H1 (cell line): ENCODE data around the gene SLC6A20. TPM values are rescaled to one million over a fixed set of nuclear protein-coding genes. Genes with fewer than 3 reads are reported as not detected.

Experiments used
- CBX5 ChIP-seq: fragments of 300-800, 300-1000 bp; sonication (generic); IDR thresholded peaks from 2 replicates; pipeline ENCODE4 v1.7.1; 2016; ENCODE audit warnings: antibody characterized with exemption, low read length, low read depth
- CTCF ChIP-seq, 3 experiments: IDR thresholded peaks; 1 replicate in 2 of 3; 2 replicates in 1 of 3; pipeline versions ENCODE4 v1.5.1 to v1.6.1; 2011; ENCODE audit warnings: low read length in 3 of 3, mild to moderate bottlenecking in 3 of 3, inconsistent platforms in 2 of 3, low read depth in 1 of 3, moderate library complexity in 1 of 3; ENCODE audit not compliant: insufficient read depth in 1 of 3; ENCODE audit errors: control extremely low read depth in 1 of 3
- EZH2 ChIP-seq: fragments of 200-600 bp; sonication (generic); IDR thresholded peaks from 2 replicates; pipeline ENCODE4 v1.7.1; 2012; ENCODE audit warnings: low read depth, mild to moderate bottlenecking, moderate library complexity, low read length, inconsistent platforms; ENCODE audit not compliant: severe bottlenecking
- GABPA ChIP-seq: IDR thresholded peaks from 2 replicates; pipeline ENCODE4 v1.6.1; 2011; ENCODE audit warnings: mild to moderate bottlenecking, low read length, moderate library complexity, borderline replicate concordance; ENCODE audit not compliant: insufficient read depth
- NRF1 ChIP-seq: IDR thresholded peaks from 2 replicates; pipeline ENCODE4 v1.6.1; 2011; ENCODE audit warnings: mild to moderate bottlenecking, low read depth, low read length, improper control_type of control experiment
- RNF2 ChIP-seq: fragments of 200-900, 300-1000 bp; sonication (generic); IDR thresholded peaks from 2 replicates; pipeline ENCODE4 v1.7.1; 2016; ENCODE audit warnings: borderline replicate concordance, low read depth, mild to moderate bottlenecking, antibody characterized with exemption, low read length; ENCODE audit not compliant: poor library complexity, severe bottlenecking; ENCODE audit errors: missing control alignments
- SAP30 ChIP-seq: fragments of 300-600 bp; sonication (generic); IDR thresholded peaks from 2 replicates; pipeline ENCODE4 v1.7.1; 2012; ENCODE audit warnings: low read length, moderate library complexity, mild to moderate bottlenecking, inconsistent platforms; ENCODE audit not compliant: insufficient read depth, insufficient replicate concordance
- SIN3A ChIP-seq, 2 experiments: IDR thresholded peaks in 1 of 2; conservative IDR thresholded peaks in 1 of 2; 2 replicates each; pipeline ENCODE4 v1.6.1; 2011 to 2012; ENCODE audit warnings: low read length in 2 of 2, improper control_type of control experiment in 1 of 2, low read depth in 1 of 2, mild to moderate bottlenecking in 1 of 2
- SUZ12 ChIP-seq: fragments of 200-600 bp; sonication (generic); IDR thresholded peaks from 2 replicates; pipeline ENCODE4 v1.6.1; 2012; ENCODE audit warnings: mild to moderate bottlenecking, inconsistent platforms, low read length, moderate library complexity, mixed read lengths
- polyA plus RNA-seq, 7 experiments: library from polyadenylated mRNA; depleted of rRNA in 3 of 7; stranded (reverse) in 5 of 7; unstranded in 2 of 7; fragments of >200 nt in 5 of 7; fragments of 200-250 nt in 2 of 7; gene quantifications; 1 replicate in 5 of 7; 2 replicates in 1 of 7; 4 replicates in 1 of 7; pipeline versions ENCODE4 v1.2.1 to v1.2.3, GENCODE V29; 2011 to 2013; ENCODE audit warnings: missing spikeins in 2 of 7, mixed read lengths in 2 of 7
- total RNA-seq: library from RNA; stranded (reverse); fragmentation: NEBNext Ultra II Directional; extraction: Animal tissue kit (Norgen Biotek cat#: 25700); gene quantifications from 2 replicates; pipeline ENCODE4 v1.2.1, GENCODE V29; 2021

The SLC6A20 gene
- total and polyA plus RNA-seq, 2 of the 8 experiments (the other 6 are each of a cell fraction or from before 2014, with no cell fraction given) = 0.05 TPM; not detected in 1

DNA sequence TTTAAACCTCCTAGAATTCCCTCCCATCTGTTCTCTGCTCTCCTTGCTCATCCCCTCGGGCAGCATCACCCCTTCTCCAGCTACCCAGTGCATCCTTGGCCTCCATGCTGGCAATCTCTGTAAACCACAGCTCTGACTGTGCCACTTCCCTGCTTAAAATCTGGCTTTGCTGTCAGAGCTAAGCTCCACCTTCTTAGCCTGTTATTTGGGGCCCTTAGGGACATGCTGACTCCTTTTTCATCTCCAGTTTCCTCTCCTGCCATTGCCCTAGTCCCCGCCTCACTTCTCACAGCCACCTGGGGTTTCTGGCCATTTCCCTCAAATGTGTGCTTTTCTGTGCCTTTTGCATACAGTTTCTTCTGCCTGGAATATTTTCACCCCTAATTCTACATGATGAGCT lies 5.7 kb downstream of the SLC6A20 start (continued):
- TF ChIP-seq CTCF (IDR thresholded peaks at IDR 0.05; ENCODE audit: control extremely low read depth in 1 of 3, insufficient read depth in 1 of 3, low read depth in 1 of 3, low read length in 3 of 3) = no peak
- no peak for TF ChIP-seq CBX5
- TF ChIP-seq RNF2 = no peak
- TF ChIP-seq GABPA = no peak
- no peak for TF ChIP-seq EZH2
- TF ChIP-seq NRF1 = no peak
- no peak for TF ChIP-seq SAP30
- no peak for TF ChIP-seq SIN3A (conservative IDR thresholded peaks at IDR 0.05 in 1 of 2, IDR thresholded peaks at IDR 0.05 in 1 of 2; ENCODE audit: low read depth in 1 of 2, low read length in 2 of 2)
- TF ChIP-seq SUZ12 = no peak
- TF ChIP-seq, all 59 proteins: peak for 0
